ENCODE results near the gene HEXA. TPM values are rescaled to one million over a fixed set of nuclear protein-coding genes. Genes with fewer than 3 reads are reported as not detected.

Gene HEXA
- total RNA-seq, 2 donors from 2014 or later: 79.5 to 89.8 TPM

GRCh38 chr15:72411544-72411943 is 35.7 kb upstream of the HEXA start:
- Histone ChIP-seq H3K4me3 (no peak overlapping the region), H3K4me1 (ENCODE audit: control insufficient read depth in 1 of 2, low read depth in 2 of 2) (no peaks in the 10 kb centered on the region), H3K9me3 (no peaks in the 10 kb centered on the region), H3K27ac (no peak overlapping the region), H3K27me3 (replicated peaks; ENCODE audit: insufficient read depth) (no peaks in the 10 kb centered on the region), H3K36me3 (no peaks in the 10 kb centered on the region)
- no peak for ATAC-seq (ENCODE audit: insufficient number of reproducible peaks, low FRiP score, low read depth)
- TF ChIP-seq CTCF (IDR thresholded peaks at IDR 0.05): no peak
- no peak for DNase-seq (ENCODE audit: low spot score)

- H3K4me3 ChIP-seq: no peak overlapping the region
- no peak overlapping the region for H3K27ac ChIP-seq
- H3K9me3 ChIP-seq: no peaks in the 10 kb centered on the region
- DNase-seq (ENCODE audit: low spot score): no peak
- ATAC-seq (ENCODE audit: insufficient number of reproducible peaks, low FRiP score, low read depth): no peak
- TF ChIP-seq CTCF (IDR thresholded peaks at IDR 0.05): no peak
- H3K27me3 ChIP-seq (replicated peaks; ENCODE audit: insufficient read depth): no peaks in the 10 kb centered on the region
- no peaks in the 10 kb centered on the region for H3K4me1 ChIP-seq (ENCODE audit: control insufficient read depth in 1 of 2, low read depth in 2 of 2)
- H3K36me3 ChIP-seq: no peaks in the 10 kb centered on the region
Measured at GRCh38 chr15:72411111-72411510, 35.3 kb upstream of the HEXA start.

GRCh38 chr15:72406936-72407335 is 31.1 kb upstream of the HEXA start:
- H3K4me1 ChIP-seq (ENCODE audit: control insufficient read depth in 1 of 2, low read depth in 2 of 2): no peaks in the 10 kb centered on the region
- TF ChIP-seq CTCF (IDR thresholded peaks at IDR 0.05): no peak
- no peak overlapping the region for H3K4me3 ChIP-seq
- ATAC-seq (ENCODE audit: insufficient number of reproducible peaks, low FRiP score, low read depth) (no peak), DNase-seq (ENCODE audit: low spot score) (no peak)
- no peaks in the 10 kb centered on the region for H3K9me3 ChIP-seq
- H3K27me3 ChIP-seq (replicated peaks; ENCODE audit: insufficient read depth): no peaks in the 10 kb centered on the region
- H3K27ac ChIP-seq: no peak overlapping the region
- no peaks in the 10 kb centered on the region for H3K36me3 ChIP-seq

- TF ChIP-seq CTCF (IDR thresholded peaks at IDR 0.05): no peak
- H3K9me3 ChIP-seq: no peaks in the 10 kb centered on the region
- no peak for DNase-seq (ENCODE audit: low spot score)
- no peaks in the 10 kb centered on the region for H3K27me3 ChIP-seq (replicated peaks; ENCODE audit: insufficient read depth)
- H3K27ac ChIP-seq: no peak overlapping the region
- H3K4me1 ChIP-seq (ENCODE audit: control insufficient read depth in 1 of 2, low read depth in 2 of 2): no peaks in the 10 kb centered on the region
- H3K36me3 ChIP-seq: no peaks in the 10 kb centered on the region
- H3K4me3 ChIP-seq: no peak overlapping the region
- no peak for ATAC-seq (ENCODE audit: insufficient number of reproducible peaks, low FRiP score, low read depth)
Measured at GRCh38 chr15:72404841-72405240, 29.0 kb upstream of the HEXA start.

GRCh38 chr15:72404356-72404755 is 28.5 kb upstream of the HEXA start:
- ATAC-seq (ENCODE audit: insufficient number of reproducible peaks, low FRiP score, low read depth): no peak
- Histone ChIP-seq H3K27me3 (replicated peaks; ENCODE audit: insufficient read depth) (no peaks in the 10 kb centered on the region), H3K4me3 (no peak overlapping the region), H3K9me3 (no peaks in the 10 kb centered on the region), H3K4me1 (ENCODE audit: control insufficient read depth in 1 of 2, low read depth in 2 of 2) (no peaks in the 10 kb centered on the region), H3K27ac (no peak overlapping the region), H3K36me3 (no peaks in the 10 kb centered on the region)
- no peak for TF ChIP-seq CTCF (IDR thresholded peaks at IDR 0.05)
- DNase-seq (ENCODE audit: low spot score): no peak
